Measurements from ENCODE around the gene GPR33. TPM values are rescaled to one million over a fixed set of nuclear protein-coding genes. Genes with fewer than 3 reads are reported as not detected.

Gene GPR33
- total RNA-seq, result not detected
- not detected for polyA plus RNA-seq
- long read RNA-seq, donor 1, result 0 reads
- long read RNA-seq, donor 2, result 0 reads
- long read RNA-seq, donor 3, result 0 reads
- long read RNA-seq, donor 4, result 0 reads

- ATAC-seq, result no peak
- Histone ChIP-seq H3K4me1 (ENCODE audit: control insufficient read depth, insufficient read depth, low read length) (no peaks in the 10 kb centered on the region), H3K4me3 (ENCODE audit: low read length) (no peak within 1 kb of the TSS), H3K27me3 (ENCODE audit: control insufficient read depth, insufficient read depth) (no peaks in the 10 kb centered on the region), H3K27ac (ENCODE audit: low read length) (no peak within 1 kb of the TSS), H3K9me3 (ENCODE audit: control insufficient read depth, low read length) (no peaks in the 10 kb centered on the region)
- intact Hi-C loops (cut with DNase I), result no loop called here
- no peak for DNase-seq
- 77% methylated on average over 1 of the region's 1 CpG for WGBS
Observed at GRCh38 chr14:31487886-31488285, at the start of gene GPR33. Gene GPR33, minus strand, starts transcription at chr14:31488039. Its CDS starts 4,074 bp downstream, at chr14:31483965.

DNA sequence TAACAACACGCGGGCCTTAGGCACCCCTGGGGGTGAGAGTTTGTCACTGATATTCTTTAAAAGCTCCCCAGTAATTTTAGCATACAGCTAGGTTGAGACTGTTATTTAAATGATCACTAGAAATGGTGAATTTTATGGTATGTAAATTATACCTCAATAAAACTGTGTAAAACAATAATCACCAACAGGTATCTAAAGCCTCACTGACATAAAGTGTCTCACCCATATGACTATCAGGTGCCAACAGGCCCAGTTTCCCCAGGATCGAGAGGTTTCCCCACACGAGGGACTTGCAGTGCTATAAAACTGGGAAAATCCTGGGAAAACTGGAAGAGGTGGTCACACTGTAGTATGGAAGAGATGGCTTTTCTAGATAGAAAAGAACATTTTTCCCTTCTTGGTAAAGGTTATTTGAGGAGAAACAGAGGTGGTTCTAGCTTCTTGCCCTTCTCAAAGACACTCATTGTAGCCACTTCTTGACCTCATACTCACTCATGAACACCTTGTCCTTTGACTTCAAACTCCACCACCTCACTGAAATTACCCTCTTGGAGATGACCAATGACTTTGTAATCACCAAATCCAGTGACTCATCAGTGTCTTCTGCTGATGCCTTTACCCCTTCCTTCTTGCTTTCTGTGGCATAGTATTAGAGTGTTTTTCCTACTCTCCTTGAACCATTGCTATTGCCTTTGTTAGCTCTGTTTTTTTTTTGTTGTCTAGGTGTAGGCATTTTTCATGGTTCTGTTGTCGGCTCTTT is 48.5 kb upstream of the GPR33 start:
- intact Hi-C loops (cut with DNase I), result no loop called here
- H3K4me1 ChIP-seq (ENCODE audit: control insufficient read depth, insufficient read depth, low read length), result no peaks in the 10 kb centered on the region
- H3K4me3 ChIP-seq (ENCODE audit: low read length), result no peak overlapping the region
- no peaks in the 10 kb centered on the region for H3K9me3 ChIP-seq (ENCODE audit: control insufficient read depth, low read length)
- no peaks in the 10 kb centered on the region for H3K27me3 ChIP-seq (ENCODE audit: control insufficient read depth, insufficient read depth)
- WGBS, result 86% methylated on average over 5 of the region's 5 CpGs
- no peak for ATAC-seq
- DNase-seq, result no peak
- H3K27ac ChIP-seq (ENCODE audit: low read length), result no peak overlapping the region

GRCh38 chr14:31530136-31530535 is 42.3 kb upstream of the GPR33 start:
- no peak overlapping the region for H3K4me3 ChIP-seq (ENCODE audit: low read length)

DNA sequence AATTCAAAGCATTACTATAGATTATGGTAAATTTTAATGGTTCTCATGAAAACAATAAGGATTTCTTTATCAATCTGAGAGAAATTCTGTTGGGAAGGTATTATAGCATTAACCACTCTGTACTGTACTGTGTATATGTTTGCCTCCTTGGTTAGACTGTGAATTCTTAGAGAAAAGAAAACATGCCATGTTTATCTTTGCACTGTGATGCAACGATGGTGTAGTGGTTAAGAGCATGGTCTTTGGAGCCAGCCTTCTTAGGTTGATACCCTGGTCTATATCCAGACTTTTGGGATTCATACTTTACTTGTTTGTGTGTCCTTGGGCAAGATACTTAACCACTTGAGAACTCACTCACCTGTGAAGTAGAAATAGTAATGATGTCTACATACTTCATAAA is 41.2 kb upstream of the GPR33 start:
- intact Hi-C loops (cut with DNase I), result loop anchor here in 1 of 4 donors (10.0 kb wide), 1 partner anchor 716 kb away; no protein-coding TSS in a partner anchor
- DNase-seq, result no peak
- no peaks in the 10 kb centered on the region for H3K9me3 ChIP-seq (ENCODE audit: control insufficient read depth, low read length)
- no peaks in the 10 kb centered on the region for H3K27me3 ChIP-seq (ENCODE audit: control insufficient read depth, insufficient read depth)
- H3K27ac ChIP-seq (ENCODE audit: low read length), result no peak overlapping the region
- WGBS, result 62% methylated on average over 1 of the region's 1 CpG
- ATAC-seq, result no peak
- no peak overlapping the region for H3K4me3 ChIP-seq (ENCODE audit: low read length)
- no peaks in the 10 kb centered on the region for H3K4me1 ChIP-seq (ENCODE audit: control insufficient read depth, insufficient read depth, low read length)

More at GRCh38 chr14:31530136-31530535, 42.3 kb upstream of the GPR33 start:
- intact Hi-C loops (cut with DNase I), result no loop called here
- DNase-seq, result no peak
- 46% methylated on average over 7 of the region's 7 CpGs for WGBS
- ATAC-seq, result no peak
- no peaks in the 10 kb centered on the region for H3K9me3 ChIP-seq (ENCODE audit: control insufficient read depth, low read length)
- H3K27ac ChIP-seq (ENCODE audit: low read length), result no peak overlapping the region
- H3K4me1 ChIP-seq (ENCODE audit: control insufficient read depth, insufficient read depth, low read length), result no peaks in the 10 kb centered on the region
- H3K27me3 ChIP-seq (ENCODE audit: control insufficient read depth, insufficient read depth), result no peaks in the 10 kb centered on the region

DNA sequence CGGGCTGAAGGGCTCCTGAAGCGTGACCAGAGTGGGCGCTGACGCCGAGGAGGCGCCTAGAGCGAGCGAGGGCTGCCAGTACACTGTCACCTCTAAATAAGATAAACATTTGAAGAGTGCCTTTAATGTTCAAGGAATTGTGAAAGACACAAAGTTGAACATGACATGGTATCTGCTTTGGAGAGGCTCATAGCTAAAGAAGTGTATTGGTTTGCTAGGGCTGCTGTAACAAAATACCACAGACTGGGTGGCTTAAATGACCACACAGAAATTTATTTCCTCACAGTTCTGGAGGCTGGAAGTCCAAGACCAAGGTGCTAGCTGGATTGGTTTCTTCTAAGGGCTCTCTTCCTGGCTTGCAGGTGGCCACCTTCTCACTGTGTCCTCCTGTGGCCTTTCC is 39.7 kb upstream of the GPR33 start:
- H3K27me3 ChIP-seq (ENCODE audit: control insufficient read depth, insufficient read depth), result no peaks in the 10 kb centered on the region
- WGBS, result 89% methylated on average over 8 of the region's 8 CpGs
- ATAC-seq (no peak), DNase-seq (no peak)
- H3K27ac ChIP-seq (ENCODE audit: low read length), result no peak overlapping the region
- no peaks in the 10 kb centered on the region for H3K9me3 ChIP-seq (ENCODE audit: control insufficient read depth, low read length)
- H3K4me3 ChIP-seq (ENCODE audit: low read length), result no peak overlapping the region
- intact Hi-C loops (cut with DNase I), result loop anchor here in 1 of 4 donors (10.0 kb wide), 1 partner anchor 717 kb away; no protein-coding TSS in a partner anchor
- no peaks in the 10 kb centered on the region for H3K4me1 ChIP-seq (ENCODE audit: control insufficient read depth, insufficient read depth, low read length)

DNA sequence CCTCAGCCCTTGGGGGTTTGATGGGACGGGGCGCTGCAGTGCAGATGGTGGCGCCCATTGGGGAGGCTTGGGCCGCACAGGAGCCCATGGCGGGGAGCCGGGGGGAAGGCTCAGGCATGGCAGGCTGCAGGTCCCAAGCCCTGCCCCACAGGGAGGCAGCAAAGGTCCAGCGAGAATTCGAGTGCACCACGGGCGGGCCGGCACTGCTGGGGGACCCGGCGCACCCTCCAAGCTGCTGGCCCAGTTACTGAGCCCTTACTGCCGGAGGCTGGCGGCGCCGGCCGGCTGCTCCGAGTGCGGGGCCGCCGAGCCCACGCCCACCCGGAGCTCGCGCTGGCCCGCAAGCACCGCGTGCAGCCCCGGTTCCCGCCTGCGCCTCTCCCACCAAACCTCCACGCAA is 39.2 kb upstream of the GPR33 start:
- 96% methylated on average over 33 of the region's 33 CpGs for WGBS
- peak in 1 of 3 donors; percentile 36 for DNase-seq
- Histone ChIP-seq H3K27ac (ENCODE audit: low read length) (no peak overlapping the region), H3K9me3 (ENCODE audit: control insufficient read depth, low read length) (no peaks in the 10 kb centered on the region), H3K4me1 (ENCODE audit: control insufficient read depth, insufficient read depth, low read length) (no peaks in the 10 kb centered on the region), H3K27me3 (ENCODE audit: control insufficient read depth, insufficient read depth) (no peaks in the 10 kb centered on the region), H3K4me3 (ENCODE audit: low read length) (no peak overlapping the region)
- intact Hi-C loops (cut with DNase I), result loop anchor here in 1 of 4 donors (10.0 kb wide), 1 partner anchor 718 kb away; no protein-coding TSS in a partner anchor
- ATAC-seq, result no peak

- Histone ChIP-seq H3K9me3 (ENCODE audit: control insufficient read depth, low read length) (no peaks in the 10 kb centered on the region), H3K4me1 (ENCODE audit: control insufficient read depth, insufficient read depth, low read length) (no peaks in the 10 kb centered on the region), H3K4me3 (ENCODE audit: low read length) (no peak overlapping the region), H3K27me3 (ENCODE audit: control insufficient read depth, insufficient read depth) (no peaks in the 10 kb centered on the region), H3K27ac (ENCODE audit: low read length) (no peak overlapping the region)
- DNase-seq (no peak), ATAC-seq (no peak)
- WGBS, result 99% methylated on average over 1 of the region's 1 CpG
- intact Hi-C loops (cut with DNase I), result loop anchor here in 2 of 4 donors (5.0 kb wide), 1 partner anchor 741 kb away; no protein-coding TSS in a partner anchor
Observed at GRCh38 chr14:31510855-31511254, 23.0 kb upstream of the GPR33 start.

- DNase-seq (no peak), ATAC-seq (no peak)
- Histone ChIP-seq H3K4me3 (ENCODE audit: low read length) (no peak overlapping the region), H3K27me3 (ENCODE audit: control insufficient read depth, insufficient read depth) (no peaks in the 10 kb centered on the region), H3K4me1 (ENCODE audit: control insufficient read depth, insufficient read depth, low read length) (peaks cover 3% of the 10 kb centered on the region), H3K27ac (ENCODE audit: low read length) (no peak overlapping the region), H3K9me3 (ENCODE audit: control insufficient read depth, low read length) (no peaks in the 10 kb centered on the region)
- intact Hi-C loops (cut with DNase I), result loop anchor here in 2 of 4 donors (5.0 kb wide), 1 partner anchor 742 kb away; no protein-coding TSS in a partner anchor
Observed at GRCh38 chr14:31510222-31510621, 22.4 kb upstream of the GPR33 start.

DNA sequence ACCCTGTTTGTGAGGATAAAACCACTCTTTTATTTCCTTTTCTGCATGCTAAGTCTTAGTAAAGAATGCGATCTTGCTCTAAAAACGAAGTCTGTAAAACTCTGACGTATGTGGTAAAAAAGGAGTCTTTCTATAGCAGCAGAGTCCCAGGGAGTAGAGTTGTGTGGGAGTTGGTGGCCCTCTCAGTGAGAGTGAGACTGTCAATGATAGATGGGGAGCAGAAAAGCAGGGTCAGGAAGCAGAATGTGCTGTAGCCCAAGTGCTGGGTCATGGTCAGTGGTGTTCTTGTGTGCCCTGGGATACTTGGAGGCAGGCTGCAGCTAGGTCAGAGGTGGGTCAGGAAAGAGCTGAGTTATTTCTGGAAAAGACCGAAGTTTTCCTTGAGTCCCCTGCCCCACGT is 20.3 kb upstream of the GPR33 start:
- Histone ChIP-seq H3K4me1 (ENCODE audit: control insufficient read depth, insufficient read depth, low read length) (peaks cover 5% of the 10 kb centered on the region), H3K4me3 (ENCODE audit: low read length) (no peak overlapping the region), H3K27ac (ENCODE audit: low read length) (no peak overlapping the region), H3K27me3 (ENCODE audit: control insufficient read depth, insufficient read depth) (no peaks in the 10 kb centered on the region), H3K9me3 (ENCODE audit: control insufficient read depth, low read length) (no peaks in the 10 kb centered on the region)
- 60% methylated on average over 5 of the region's 5 CpGs for WGBS
- ATAC-seq (no peak), DNase-seq (no peak)
- intact Hi-C loops (cut with DNase I), result loop anchor here in 1 of 4 donors (5.0 kb wide), 1 partner anchor 744 kb away; no protein-coding TSS in a partner anchor

DNA sequence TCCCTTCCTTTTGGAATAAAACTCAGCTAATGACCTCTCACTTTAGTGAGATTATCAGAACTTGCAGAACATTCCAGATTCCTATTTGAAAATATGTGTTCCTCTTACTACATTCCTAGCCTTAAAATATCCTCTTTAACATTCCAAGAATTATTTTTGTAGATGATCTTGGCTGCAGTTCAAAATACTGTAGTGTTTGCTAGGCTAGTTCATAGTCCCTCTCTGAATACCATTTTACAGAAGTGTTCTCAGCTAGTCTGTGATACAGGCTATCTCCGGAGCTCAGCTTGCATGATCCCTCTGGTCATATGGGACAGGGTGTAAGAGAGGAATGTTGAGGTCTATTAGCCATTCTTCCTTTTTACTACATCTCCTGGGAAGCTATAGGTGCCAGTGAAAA is 17.6 kb upstream of the GPR33 start:
- peaks cover 5% of the 10 kb centered on the region for H3K4me1 ChIP-seq (ENCODE audit: control insufficient read depth, insufficient read depth, low read length)
- H3K27ac ChIP-seq (ENCODE audit: low read length), result no peak overlapping the region
- no peak overlapping the region for H3K4me3 ChIP-seq (ENCODE audit: low read length)
- H3K27me3 ChIP-seq (ENCODE audit: control insufficient read depth, insufficient read depth), result no peaks in the 10 kb centered on the region
- WGBS, result 24% methylated on average over 1 of the region's 1 CpG
- no peak for DNase-seq
- no peaks in the 10 kb centered on the region for H3K9me3 ChIP-seq (ENCODE audit: control insufficient read depth, low read length)
- intact Hi-C loops (cut with DNase I), result loop anchor here in 1 of 4 donors (5.0 kb wide), 1 partner anchor 747 kb away; no protein-coding TSS in a partner anchor
- ATAC-seq, result peak; percentile 66 to 85

GRCh38 chr14:31501870-31502269 is 14.0 kb upstream of the GPR33 start:
- 85% methylated on average over 2 of the region's 2 CpGs for WGBS
- intact Hi-C loops (cut with DNase I), result no loop called here
- no peak for ATAC-seq

More at GRCh38 chr14:31501870-31502269, 14.0 kb upstream of the GPR33 start:
- Histone ChIP-seq H3K9me3 (ENCODE audit: control insufficient read depth, low read length) (no peaks in the 10 kb centered on the region), H3K4me1 (ENCODE audit: control insufficient read depth, insufficient read depth, low read length) (peaks cover 5% of the 10 kb centered on the region), H3K27me3 (ENCODE audit: control insufficient read depth, insufficient read depth) (no peaks in the 10 kb centered on the region), H3K4me3 (ENCODE audit: low read length) (no peak overlapping the region), H3K27ac (ENCODE audit: low read length) (no peak overlapping the region)
- DNase-seq, result no peak

All from right cardiac atrium (tissue), 5 donors.